Cardiac fibroblast (primary cell): ENCODE measurements around the gene P2RX5.

Source experiments
- DNase-seq, 2 donors: peaks; one replicate each; pipeline versions ENCODE4 v3.0.0 to v3.0.0-alpha.2; 2010; ENCODE audit warnings: low read depth in 2 of 2
- H3K4me3 ChIP-seq, 2 donors: replicated peaks in 1 of 2; 1 replicate in 1 of 2; 2 replicates in 1 of 2; pipeline ENCODE4 v1.5.1; 2011; ENCODE audit warnings: low read depth in 2 of 2, low read length in 2 of 2, mild to moderate bottlenecking in 2 of 2, moderate library complexity in 1 of 2
- TF ChIP-seq, protein P1 (sequence below): IDR thresholded peaks from one replicate; pipeline ENCODE4 v1.5.1; 2011; ENCODE audit warnings: low read depth, mild to moderate bottlenecking, low read length, inconsistent platforms

The P2RX5 gene

GRCh38 chr17:3636154-3636907, 59.6 kb downstream of the P2RX5 start, which contains the start of the genes CTNS and SHPK:
Gene CTNS (plus strand): TSS chr17:3636760. CDS start chr17:3640207, 3,447 bp downstream.
Gene SHPK (minus strand): TSS chr17:3636250. CDS start chr17:3636219, 31 bp downstream.
- peak within 1 kb of the TSS; percentile 90 to 97 for H3K4me3 ChIP-seq
- TF ChIP-seq, protein P1, sequence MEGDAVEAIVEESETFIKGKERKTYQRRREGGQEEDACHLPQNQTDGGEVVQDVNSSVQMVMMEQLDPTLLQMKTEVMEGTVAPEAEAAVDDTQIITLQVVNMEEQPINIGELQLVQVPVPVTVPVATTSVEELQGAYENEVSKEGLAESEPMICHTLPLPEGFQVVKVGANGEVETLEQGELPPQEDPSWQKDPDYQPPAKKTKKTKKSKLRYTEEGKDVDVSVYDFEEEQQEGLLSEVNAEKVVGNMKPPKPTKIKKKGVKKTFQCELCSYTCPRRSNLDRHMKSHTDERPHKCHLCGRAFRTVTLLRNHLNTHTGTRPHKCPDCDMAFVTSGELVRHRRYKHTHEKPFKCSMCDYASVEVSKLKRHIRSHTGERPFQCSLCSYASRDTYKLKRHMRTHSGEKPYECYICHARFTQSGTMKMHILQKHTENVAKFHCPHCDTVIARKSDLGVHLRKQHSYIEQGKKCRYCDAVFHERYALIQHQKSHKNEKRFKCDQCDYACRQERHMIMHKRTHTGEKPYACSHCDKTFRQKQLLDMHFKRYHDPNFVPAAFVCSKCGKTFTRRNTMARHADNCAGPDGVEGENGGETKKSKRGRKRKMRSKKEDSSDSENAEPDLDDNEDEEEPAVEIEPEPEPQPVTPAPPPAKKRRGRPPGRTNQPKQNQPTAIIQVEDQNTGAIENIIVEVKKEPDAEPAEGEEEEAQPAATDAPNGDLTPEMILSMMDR, result no peak
- peak; percentile 96 to 98 for DNase-seq

GRCh38 chr17:3635474-3636153, 60.3 kb downstream of the P2RX5 start:
- no peak for DNase-seq
- peak overlapping the region; percentile 90 to 97 for H3K4me3 ChIP-seq
- TF ChIP-seq, protein P1, result no peak

GRCh38 chr17:3632287-3632686, 63.7 kb downstream of the P2RX5 start:
- TF ChIP-seq, protein P1, result no peak
- H3K4me3 ChIP-seq, result no peak overlapping the region
- no peak for DNase-seq

- H3K4me3 ChIP-seq, result no peak overlapping the region
- no peak for DNase-seq
- TF ChIP-seq, protein P1, result no peak
Observed at GRCh38 chr17:3630781-3631180, 65.2 kb downstream of the P2RX5 start.

DNA sequence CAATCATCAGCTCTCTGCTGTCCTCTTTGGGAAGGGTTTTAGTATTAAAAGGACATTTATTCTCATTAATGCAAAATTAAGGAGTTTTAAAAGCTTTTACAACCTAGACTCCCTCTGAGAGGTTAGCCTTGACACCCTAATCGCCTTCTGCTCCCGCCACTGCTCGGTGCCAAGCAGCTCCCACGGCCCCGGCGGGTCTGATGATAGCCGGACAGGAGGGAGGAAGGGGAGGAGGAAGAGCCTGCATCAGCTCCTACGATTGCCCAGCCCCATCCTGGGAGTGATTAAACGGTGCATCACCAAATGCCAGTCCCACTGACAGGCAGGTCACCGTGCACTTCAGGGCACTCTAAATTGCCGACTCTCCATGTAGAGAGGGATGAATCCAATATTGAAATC, 68.2 kb downstream of the P2RX5 start:
- no peak for DNase-seq
- no peak overlapping the region for H3K4me3 ChIP-seq
- TF ChIP-seq, protein P1, result no peak

DNA sequence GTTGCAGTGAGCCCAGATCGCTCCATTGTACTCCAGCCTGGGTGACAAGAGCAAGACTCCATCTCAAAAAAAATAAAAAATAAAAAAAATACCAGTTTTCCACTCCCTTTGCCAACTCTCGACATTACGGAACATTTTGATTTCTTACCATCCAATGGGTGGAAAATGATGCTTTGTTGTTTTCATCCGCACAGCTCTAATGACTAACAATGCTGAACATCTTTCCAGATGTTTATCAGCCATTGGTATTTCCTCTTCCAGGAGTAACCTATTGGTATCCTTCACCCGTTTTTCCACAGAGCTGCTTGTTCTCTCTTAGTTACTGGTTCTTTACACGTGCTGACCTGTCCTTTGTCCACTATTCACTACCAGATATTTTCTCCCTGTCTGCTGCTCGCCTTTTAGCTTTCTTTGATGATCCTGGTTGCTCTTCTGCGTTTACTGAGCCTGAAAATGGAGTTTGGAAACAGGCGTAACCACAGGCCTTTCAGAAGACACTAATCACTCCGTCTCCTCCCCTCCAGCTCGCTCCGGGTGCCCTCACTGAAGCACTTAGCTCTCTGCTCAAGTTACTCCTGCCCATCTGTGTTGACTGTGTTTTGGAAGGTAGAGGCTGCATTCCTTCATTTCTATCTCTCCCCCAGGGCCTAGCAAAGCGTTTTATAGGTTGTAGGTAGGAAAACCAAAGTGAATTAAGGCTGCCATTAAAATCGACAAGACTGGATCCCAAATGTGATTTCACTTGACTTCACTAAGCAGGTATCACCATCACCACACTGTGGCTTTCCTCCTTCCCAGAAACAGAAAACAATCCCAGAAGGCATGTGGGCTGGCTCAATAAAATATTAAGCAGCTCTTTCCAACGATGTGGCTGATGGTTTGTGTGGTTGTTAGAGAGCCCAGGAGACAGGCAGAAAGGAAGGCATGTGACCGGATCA, 68.9 kb downstream of the P2RX5 start:
- DNase-seq, result peak in 1 of 2 donors; percentile 9
- H3K4me3 ChIP-seq, result no peak overlapping the region
- TF ChIP-seq, protein P1, result no peak
